H9 (cell line): ENCODE data around the gene TRPV3. TPM values are rescaled to one million over a fixed set of nuclear protein-coding genes. Genes with fewer than 3 reads are reported as not detected.
A peak's percentile ranks its signal among the peaks of the same experiment; 100 is the strongest.

ENCODE experiments used
- DNase-seq: peaks from one replicate; pipeline ENCODE4 v3.0.0-alpha.2; 2017
- H2AFZ ChIP-seq: one replicate; pipeline ENCODE4 v1.6.1; 2013; ENCODE audit warnings: mild to moderate bottlenecking, low read length, control low read depth, moderate library complexity
- H2AK5ac ChIP-seq: 2 replicates; pipeline ENCODE4 v1.6.1; 2013; ENCODE audit warnings: low read length, control low read depth, mixed read lengths; ENCODE audit not compliant: insufficient read length
- H2BK120ac ChIP-seq: one replicate; pipeline ENCODE4 v1.6.1; 2013; ENCODE audit warnings: low read depth, mild to moderate bottlenecking, low read length, control low read depth, inconsistent platforms; ENCODE audit not compliant: poor library complexity, severe bottlenecking
- H2BK12ac ChIP-seq: 2 replicates; pipeline ENCODE4 v1.6.1; 2013; ENCODE audit warnings: low read length, control low read depth, mixed read lengths, low read depth; ENCODE audit not compliant: insufficient read length
- H2BK15ac ChIP-seq: 2 replicates; pipeline ENCODE4 v1.6.1; 2013; ENCODE audit warnings: low read depth, low read length, control low read depth
- H2BK20ac ChIP-seq: one replicate; pipeline ENCODE4 v1.6.1; 2013; ENCODE audit warnings: low read depth, mild to moderate bottlenecking, low read length, control low read depth, inconsistent platforms; ENCODE audit not compliant: poor library complexity, severe bottlenecking
- H2BK5ac ChIP-seq: 2 replicates; pipeline ENCODE4 v1.6.1; 2013; ENCODE audit warnings: low read length, control low read depth, mixed read lengths; ENCODE audit not compliant: insufficient read length
- H3K14ac ChIP-seq: 2 replicates; pipeline ENCODE4 v1.6.1; 2013; ENCODE audit warnings: low read length, control low read depth; ENCODE audit not compliant: insufficient read depth
- H3K18ac ChIP-seq: 2 replicates; pipeline ENCODE4 v1.6.1; 2013; ENCODE audit warnings: low read depth, mild to moderate bottlenecking, mixed read lengths, low read length, control low read depth; ENCODE audit not compliant: insufficient read length
- H3K23ac ChIP-seq: 2 replicates; pipeline ENCODE4 v1.6.1; 2013; ENCODE audit warnings: low read length, control low read depth, mixed read lengths, low read depth; ENCODE audit not compliant: insufficient read length
- H3K23me2 ChIP-seq: 2 replicates; pipeline ENCODE4 v1.6.1; 2013; ENCODE audit warnings: low read depth, mild to moderate bottlenecking, mixed read lengths, low read length, control low read depth; ENCODE audit not compliant: insufficient read length, poor library complexity, severe bottlenecking
- H3K27ac ChIP-seq: 2 replicates; pipeline ENCODE4 v1.5.1; 2013; ENCODE audit warnings: low read length, control low read depth, mixed read lengths, low read depth; ENCODE audit not compliant: insufficient read length
- H3K27me3 ChIP-seq: 2 replicates; pipeline ENCODE4 v1.6.1; 2013; ENCODE audit warnings: low read length, control low read depth, inconsistent platforms; ENCODE audit not compliant: insufficient read depth
- H3K4ac ChIP-seq: 2 replicates; pipeline ENCODE4 v1.6.1; 2013; ENCODE audit warnings: low read depth, mild to moderate bottlenecking, control low read depth, inconsistent platforms, low read length, moderate library complexity
- H3K4me1 ChIP-seq: 2 replicates; pipeline ENCODE4 v1.6.1; 2013; ENCODE audit warnings: low read length, control low read depth, inconsistent platforms; ENCODE audit not compliant: insufficient read depth
- H3K4me2 ChIP-seq: 2 replicates; pipeline ENCODE4 v1.6.1; 2013; ENCODE audit warnings: low read length, control low read depth, mixed read lengths; ENCODE audit not compliant: insufficient read length, insufficient read depth
- H3K56ac ChIP-seq: 2 replicates; pipeline ENCODE4 v1.6.1; 2013; ENCODE audit warnings: low read depth, mild to moderate bottlenecking, mixed read lengths, low read length, control low read depth; ENCODE audit not compliant: insufficient read length
- H3K79me1 ChIP-seq: 2 replicates; pipeline ENCODE4 v1.6.1; 2013; ENCODE audit warnings: low read depth, mild to moderate bottlenecking, moderate library complexity, low read length, control low read depth, inconsistent platforms; ENCODE audit not compliant: insufficient read depth, poor library complexity, severe bottlenecking
- H3K79me2 ChIP-seq: 2 replicates; pipeline ENCODE4 v1.6.1; 2013; ENCODE audit warnings: low read length, control low read depth, inconsistent platforms; ENCODE audit not compliant: insufficient read depth
- H3K9ac ChIP-seq: 2 replicates; pipeline ENCODE4 v1.6.1; 2013; ENCODE audit warnings: low read length, control low read depth, mixed read lengths; ENCODE audit not compliant: insufficient read length; ENCODE audit errors: extremely low read depth
- H3K9me3 ChIP-seq: one replicate; pipeline ENCODE4 v1.6.1; 2013; ENCODE audit warnings: low read depth, low read length, inconsistent platforms; ENCODE audit not compliant: control insufficient read depth
- H3T11ph ChIP-seq: one replicate; pipeline ENCODE4 v1.6.1; 2013; ENCODE audit warnings: mild to moderate bottlenecking, low read length, control low read depth, inconsistent platforms
- H4K20me1 ChIP-seq: one replicate; pipeline ENCODE4 v1.6.1; 2013; ENCODE audit not compliant: control insufficient read depth, insufficient read length, insufficient read depth
- H4K5ac ChIP-seq: 2 replicates; pipeline ENCODE4 v1.6.1; 2013; ENCODE audit warnings: low read depth, mild to moderate bottlenecking, mixed read lengths, low read length, control low read depth; ENCODE audit not compliant: insufficient read length
- H4K8ac ChIP-seq: replicated peaks from 2 replicates; pipeline ENCODE4 v1.6.1; 2013; ENCODE audit warnings: low read length, control low read depth, mixed read lengths, low read depth; ENCODE audit not compliant: insufficient read length
- H4K91ac ChIP-seq: 2 replicates; pipeline ENCODE4 v1.6.1; 2013; ENCODE audit warnings: low read depth, mild to moderate bottlenecking, moderate library complexity, mixed read lengths, low read length, control low read depth; ENCODE audit not compliant: insufficient read length
- H3K27ac Mint-ChIP-seq, 3 experiments: 2 replicates in 2 of 3; 3 replicates in 1 of 3; pipeline ENCODE4 v1.8.0; 2020 to 2021; ENCODE audit warnings: mixed read lengths in 3 of 3, mild to moderate bottlenecking in 1 of 3, moderate library complexity in 1 of 3
- H3K27me3 Mint-ChIP-seq: 2 replicates; pipeline ENCODE4 v1.8.0; 2021; ENCODE audit warnings: low read depth, mild to moderate bottlenecking, moderate library complexity, mixed read lengths
- H3K36me3 Mint-ChIP-seq, 3 experiments: 2 replicates in 2 of 3; 3 replicates in 1 of 3; pipeline ENCODE4 v1.8.0; 2020 to 2021; ENCODE audit warnings: low read depth in 3 of 3, mixed read lengths in 3 of 3; ENCODE audit not compliant: insufficient read depth in 1 of 3
- H3K4me1 Mint-ChIP-seq, 2 experiments: 2 replicates each; pipeline ENCODE4 v1.8.0; 2020; ENCODE audit warnings: mixed read lengths in 2 of 2
- H3K4me3 Mint-ChIP-seq, 2 experiments: 2 replicates in 1 of 2; 3 replicates in 1 of 2; pipeline ENCODE4 v1.8.0; 2020 to 2021; ENCODE audit warnings: mild to moderate bottlenecking in 2 of 2, mixed read lengths in 2 of 2, moderate library complexity in 1 of 2
- H3K9me3 Mint-ChIP-seq, 2 experiments: 2 replicates in 1 of 2; 3 replicates in 1 of 2; pipeline ENCODE4 v1.8.0; 2020; ENCODE audit warnings: mild to moderate bottlenecking in 2 of 2, mixed read lengths in 2 of 2, moderate library complexity in 1 of 2
- WGBS: extraction: QIAGEN DNeasy Blood & Tissue Kit; methylation state at CpG from one replicate; pipeline ENCODE4 v1.1.7; 2013; ENCODE audit warnings: missing lambda C conversion rate, low lambda C conversion rate, mixed read lengths; ENCODE audit not compliant: insufficient read length; ENCODE audit errors: extremely low coverage; 5-methylcytosine and 5-hydroxymethylcytosine counted together
- total RNA-seq: library from RNA; stranded (reverse); gene quantifications from 2 replicates; pipeline ENCODE4 v1.2.1, GENCODE V29; 2021
- TF ChIP-seq, protein P1 (sequence below): fragments of 200-600 bp; sonication (generic); conservative IDR thresholded peaks from 3 replicates; pipeline ENCODE4 v1.8.0; 2021; ENCODE audit warnings: antibody characterized with exemption, mild to moderate bottlenecking

TRPV3 gene
- total RNA-seq, 1 experiment from 2014 or later, result 0.63 TPM

GRCh38 chr17:3552916-3553315 is 4.7 kb downstream of the TRPV3 start:
- no peak overlapping the region for H3K4ac ChIP-seq
- no CpG with 5 or more reads among the region's 7 CpGs for WGBS
- no peak overlapping the region for H2AFZ ChIP-seq
- no peak overlapping the region for H4K91ac ChIP-seq
- H2BK120ac ChIP-seq, result no peak overlapping the region
- no peak overlapping the region for H2BK12ac ChIP-seq
- H3K79me1 ChIP-seq, result no peaks in the 10 kb centered on the region
- H3K4me2 ChIP-seq, result no peak overlapping the region
- no peak overlapping the region for H2BK5ac ChIP-seq
- DNase-seq, result peak; percentile 25
- no peak overlapping the region for H3K4me3 Mint-ChIP-seq
- H3K9me3 Mint-ChIP-seq, result peaks cover 5 to 6% of the 10 kb centered on the region in 2 experiments; a peak in 3 of 5 replicates
- TF ChIP-seq, protein P1, sequence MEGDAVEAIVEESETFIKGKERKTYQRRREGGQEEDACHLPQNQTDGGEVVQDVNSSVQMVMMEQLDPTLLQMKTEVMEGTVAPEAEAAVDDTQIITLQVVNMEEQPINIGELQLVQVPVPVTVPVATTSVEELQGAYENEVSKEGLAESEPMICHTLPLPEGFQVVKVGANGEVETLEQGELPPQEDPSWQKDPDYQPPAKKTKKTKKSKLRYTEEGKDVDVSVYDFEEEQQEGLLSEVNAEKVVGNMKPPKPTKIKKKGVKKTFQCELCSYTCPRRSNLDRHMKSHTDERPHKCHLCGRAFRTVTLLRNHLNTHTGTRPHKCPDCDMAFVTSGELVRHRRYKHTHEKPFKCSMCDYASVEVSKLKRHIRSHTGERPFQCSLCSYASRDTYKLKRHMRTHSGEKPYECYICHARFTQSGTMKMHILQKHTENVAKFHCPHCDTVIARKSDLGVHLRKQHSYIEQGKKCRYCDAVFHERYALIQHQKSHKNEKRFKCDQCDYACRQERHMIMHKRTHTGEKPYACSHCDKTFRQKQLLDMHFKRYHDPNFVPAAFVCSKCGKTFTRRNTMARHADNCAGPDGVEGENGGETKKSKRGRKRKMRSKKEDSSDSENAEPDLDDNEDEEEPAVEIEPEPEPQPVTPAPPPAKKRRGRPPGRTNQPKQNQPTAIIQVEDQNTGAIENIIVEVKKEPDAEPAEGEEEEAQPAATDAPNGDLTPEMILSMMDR, result no peak
- H3K14ac ChIP-seq, result no peak overlapping the region
- peaks cover 0 to 8% of the 10 kb centered on the region in 2 experiments; a peak in 2 of 4 replicates for H3K4me1 Mint-ChIP-seq
- no peak overlapping the region for H3K56ac ChIP-seq
- no peak overlapping the region for H2BK20ac ChIP-seq
- H3K18ac ChIP-seq, result no peak overlapping the region
- no peak overlapping the region for H2AK5ac ChIP-seq
- H4K8ac ChIP-seq, result no peak overlapping the region
- no peak overlapping the region for H3K9ac ChIP-seq
- H3K4me1 ChIP-seq, result no peaks in the 10 kb centered on the region
- H3T11ph ChIP-seq, result no peak overlapping the region
- H2BK15ac ChIP-seq, result no peak overlapping the region
- H3K9me3 ChIP-seq, result no peaks in the 10 kb centered on the region
- no peak overlapping the region for H4K5ac ChIP-seq
- no peak overlapping the region for H3K27ac ChIP-seq
- H3K23ac ChIP-seq, result no peak overlapping the region
- H3K27ac Mint-ChIP-seq, result peak overlapping the region in 1 of 3 experiments; percentile 64; a peak in 2 of 7 replicates
- H3K36me3 Mint-ChIP-seq, result peaks cover 0 to 5% (median 0%) of the 10 kb centered on the region in 3 experiments; a peak in 2 of 7 replicates
- H3K79me2 ChIP-seq, result no peaks in the 10 kb centered on the region
- H3K27me3 Mint-ChIP-seq, result peaks cover 2% of the 10 kb centered on the region; the same call in 1 of the 2 replicates
- H3K27me3 ChIP-seq, result no peaks in the 10 kb centered on the region
- no peaks in the 10 kb centered on the region for H4K20me1 ChIP-seq
- no peaks in the 10 kb centered on the region for H3K23me2 ChIP-seq
